Keratinocyte (primary cell): Measurements from ENCODE around the gene AGTRAP. TPM values are rescaled to one million over a fixed set of nuclear protein-coding genes. Genes with fewer than 3 reads are reported as not detected.
A peak's percentile ranks its signal among the peaks of the same experiment; 100 is the strongest.

ENCODE experiments used
- DNase-seq: peaks from one replicate; pipeline ENCODE4 v3.0.0-alpha.2; 2011; ENCODE audit warnings: low read depth, missing footprints, low spot score
- FAIRE-seq: peaks from 2 replicates; lab custom pipeline; 2011; peaks lifted over from hg19 to GRCh38; lab: Jason Lieb, UNC
- H2AFZ ChIP-seq: 2 replicates; pipeline ENCODE4 v1.6.0; 2012; ENCODE audit warnings: low read length, control low read depth, inconsistent platforms; ENCODE audit not compliant: control insufficient read depth
- H3K27ac ChIP-seq: 2 replicates; pipeline ENCODE4 v1.5.1; 2011; ENCODE audit warnings: low read length; ENCODE audit not compliant: control insufficient read depth, insufficient read depth
- H3K27me3 ChIP-seq: 3 replicates; pipeline ENCODE4 v1.6.0; 2011; ENCODE audit warnings: low read length; ENCODE audit not compliant: control insufficient read depth, insufficient read depth; ENCODE audit errors: extremely low read depth
- H3K36me3 ChIP-seq, 2 experiments: 2 replicates in 1 of 2; 3 replicates in 1 of 2; pipeline ENCODE4 v1.5.1; 2011; ENCODE audit warnings: low read length in 2 of 2, mild to moderate bottlenecking in 1 of 2; ENCODE audit not compliant: control insufficient read depth in 2 of 2, insufficient read depth in 2 of 2; ENCODE audit errors: extremely low read depth in 1 of 2
- H3K4me1 ChIP-seq: 3 replicates; pipeline ENCODE4 v1.5.1; 2011; ENCODE audit warnings: low read length; ENCODE audit not compliant: control insufficient read depth, insufficient read depth; ENCODE audit errors: extremely low read depth
- H3K4me2 ChIP-seq: 3 replicates; pipeline ENCODE4 v1.6.0; 2011; ENCODE audit warnings: low read depth, low read length; ENCODE audit not compliant: control insufficient read depth, insufficient read depth; ENCODE audit errors: extremely low read depth
- H3K4me3 ChIP-seq, 3 experiments: fragments of 200-600 bp in 1 of 3; sonication (generic) in 1 of 3; 2 replicates in 2 of 3; 3 replicates in 1 of 3; pipeline ENCODE4 v1.5.1; 2011 to 2016; ENCODE audit warnings: low read length in 3 of 3, mild to moderate bottlenecking in 3 of 3, control low read depth in 2 of 3, inconsistent platforms in 1 of 3, low read depth in 1 of 3, mixed read lengths in 1 of 3, mixed run types in 1 of 3, moderate library complexity in 1 of 3; ENCODE audit not compliant: control insufficient read depth in 2 of 3, insufficient read depth in 2 of 3; ENCODE audit errors: extremely low read depth in 1 of 3
- H3K79me2 ChIP-seq: 2 replicates; pipeline ENCODE4 v1.6.0; 2012; ENCODE audit warnings: low read length; ENCODE audit not compliant: control insufficient read depth, insufficient read depth
- H3K9ac ChIP-seq: 3 replicates; pipeline ENCODE4 v1.6.0; 2011; ENCODE audit warnings: low read length; ENCODE audit not compliant: control insufficient read depth, insufficient read depth; ENCODE audit errors: extremely low read depth
- H3K9me1 ChIP-seq: 3 replicates; pipeline ENCODE4 v1.6.0; 2011; ENCODE audit warnings: low read length; ENCODE audit not compliant: control insufficient read depth, insufficient read depth; ENCODE audit errors: extremely low read depth
- H3K9me3 ChIP-seq: 2 replicates; pipeline ENCODE4 v1.5.1; 2012; ENCODE audit warnings: low read depth, low read length; ENCODE audit not compliant: control insufficient read depth
- H4K20me1 ChIP-seq: 3 replicates; pipeline ENCODE4 v1.6.0; 2011; ENCODE audit warnings: low read length; ENCODE audit not compliant: control insufficient read depth, insufficient read depth; ENCODE audit errors: extremely low read depth
- CTCF ChIP-seq, 3 experiments: IDR thresholded peaks in 1 of 3; conservative IDR thresholded peaks in 1 of 3; optimal IDR thresholded peaks in 1 of 3; 2 replicates in 2 of 3; 3 replicates in 1 of 3; pipeline versions ENCODE3 to v1.5.1; 2011; ENCODE audit warnings: low read length in 3 of 3, mild to moderate bottlenecking in 3 of 3, moderate library complexity in 2 of 3, control low read depth in 1 of 3, inconsistent platforms in 1 of 3; ENCODE audit not compliant: insufficient read depth in 2 of 3; ENCODE audit errors: extremely low read depth in 1 of 3
- EZH2 ChIP-seq: IDR thresholded peaks from one replicate; pipeline ENCODE4 v1.6.1; 2012; ENCODE audit warnings: inconsistent platforms, mild to moderate bottlenecking, low read length, moderate library complexity
- dilution Hi-C: fragments of 300-500 bp; cut with MboI; formaldehyde crosslinking; loops from one replicate; pipeline ENCODE4 v1.7.0; 2020; ENCODE audit warnings: low sequenced_read_pairs; ENCODE audit not compliant: extremely low pct_ligation_motif_present
- polyA plus RNA-seq, 5 experiments: library from polyadenylated mRNA; depleted of rRNA in 3 of 5; stranded (reverse) in 3 of 5; stranded (forward) in 1 of 5; unstranded in 1 of 5; fragments of >200 nt; gene quantifications; 1 replicate in 1 of 5; 2 replicates in 3 of 5; 3 replicates in 1 of 5; pipeline versions ENCODE4 v1.2.1 to v1.2.3, GENCODE V29; 2011 to 2012; ENCODE audit warnings: missing spikeins in 2 of 5, low read depth in 1 of 5, low replicate concordance in 1 of 5

Gene AGTRAP
- polyA plus RNA-seq, 1 donor (not counting 4 experiments of a cell fraction or from before 2014, with no cell fraction given): 36.7 TPM

- Histone ChIP-seq H3K9me1 (no peaks in the 10 kb centered on the region), H3K36me3 (no peaks in the 10 kb centered on the region), H3K79me2 (no peaks in the 10 kb centered on the region), H4K20me1 (no peaks in the 10 kb centered on the region), H3K4me2 (peak overlapping the region; percentile 85), H3K27ac (no peak overlapping the region), H3K9me3 (no peaks in the 10 kb centered on the region), H3K9ac (peak overlapping the region; percentile 4), H2AFZ (peak overlapping the region; percentile 90), H3K4me3 (peak overlapping the region; percentile 9 to 57 (median 50)), H3K27me3 (peaks cover 26% of the 10 kb centered on the region), H3K4me1 (peaks cover 9% of the 10 kb centered on the region)
- peak; percentile 90 to 96 (median 93) for TF ChIP-seq CTCF (optimal IDR thresholded peaks at IDR 0.05 in 1 of 3, IDR thresholded peaks at IDR 0.05 in 1 of 3, conservative IDR thresholded peaks at IDR 0.05 in 1 of 3; ENCODE audit: extremely low read depth in 1 of 3, insufficient read depth in 2 of 3, low read length in 3 of 3)
- TF ChIP-seq EZH2: no peak
- FAIRE-seq (peak; percentile 89), DNase-seq (no peak)
- dilution Hi-C loops: no loop called here
These were observed 16.5 kb upstream of the AGTRAP start for GRCh38 chr1:11719313-11720032.

- no peak for TF ChIP-seq CTCF (optimal IDR thresholded peaks at IDR 0.05 in 1 of 3, IDR thresholded peaks at IDR 0.05 in 1 of 3, conservative IDR thresholded peaks at IDR 0.05 in 1 of 3; ENCODE audit: extremely low read depth in 1 of 3, insufficient read depth in 2 of 3, low read length in 3 of 3)
- no peak for TF ChIP-seq EZH2
- no peak overlapping the region for H3K4me3 ChIP-seq
- dilution Hi-C loops: no loop called here
- H3K9me3 ChIP-seq: no peaks in the 10 kb centered on the region
- H3K27ac ChIP-seq: no peak overlapping the region
- peaks cover 21% of the 10 kb centered on the region for H3K27me3 ChIP-seq
- FAIRE-seq (no peak), DNase-seq (no peak)
- no peaks in the 10 kb centered on the region for H3K79me2 ChIP-seq
- H3K9me1 ChIP-seq: no peaks in the 10 kb centered on the region
- no peaks in the 10 kb centered on the region for H4K20me1 ChIP-seq
- H3K9ac ChIP-seq: no peak overlapping the region
- no peak overlapping the region for H2AFZ ChIP-seq
- H3K4me1 ChIP-seq: peaks cover 9% of the 10 kb centered on the region
- no peaks in the 10 kb centered on the region for H3K36me3 ChIP-seq
- peak overlapping the region; percentile 85 for H3K4me2 ChIP-seq
These were observed 15.9 kb upstream of the AGTRAP start for GRCh38 chr1:11720033-11720376.
